ENCODE measurements around the gene VWF.

- TF ChIP-seq CTCF (IDR thresholded peaks at IDR 0.05; ENCODE audit: low read depth, low read length), result no peak
- no peak for TF ChIP-seq EZH2phosphoT487 (IDR thresholded peaks at IDR 0.05; ENCODE audit: low read depth)
Observed at GRCh38 chr12:5976196-5976595, 148.3 kb downstream of the VWF start.
